GM18498 (cell line): ENCODE measurements around the gene PCSK1.

Experiments used
- ATAC-seq: cut with Tn5 transposase; IDR thresholded peaks from one replicate; pipeline ENCODE4 v1.9.1; 2021; ENCODE audit warnings: mild to moderate bottlenecking, moderate library complexity; ENCODE audit not compliant: unreplicated experiment

The PCSK1 gene

GRCh38 chr5:96433066-96433447, at the start of gene PCSK1:
PCSK1 (minus strand) TSS chr5:96433248; CDS start chr5:96433042, 206 bp downstream.
- ATAC-seq = no peak

- ATAC-seq = no peak
These were observed 48.8 kb upstream of the PCSK1 start for GRCh38 chr5:96481867-96482266.

DNA sequence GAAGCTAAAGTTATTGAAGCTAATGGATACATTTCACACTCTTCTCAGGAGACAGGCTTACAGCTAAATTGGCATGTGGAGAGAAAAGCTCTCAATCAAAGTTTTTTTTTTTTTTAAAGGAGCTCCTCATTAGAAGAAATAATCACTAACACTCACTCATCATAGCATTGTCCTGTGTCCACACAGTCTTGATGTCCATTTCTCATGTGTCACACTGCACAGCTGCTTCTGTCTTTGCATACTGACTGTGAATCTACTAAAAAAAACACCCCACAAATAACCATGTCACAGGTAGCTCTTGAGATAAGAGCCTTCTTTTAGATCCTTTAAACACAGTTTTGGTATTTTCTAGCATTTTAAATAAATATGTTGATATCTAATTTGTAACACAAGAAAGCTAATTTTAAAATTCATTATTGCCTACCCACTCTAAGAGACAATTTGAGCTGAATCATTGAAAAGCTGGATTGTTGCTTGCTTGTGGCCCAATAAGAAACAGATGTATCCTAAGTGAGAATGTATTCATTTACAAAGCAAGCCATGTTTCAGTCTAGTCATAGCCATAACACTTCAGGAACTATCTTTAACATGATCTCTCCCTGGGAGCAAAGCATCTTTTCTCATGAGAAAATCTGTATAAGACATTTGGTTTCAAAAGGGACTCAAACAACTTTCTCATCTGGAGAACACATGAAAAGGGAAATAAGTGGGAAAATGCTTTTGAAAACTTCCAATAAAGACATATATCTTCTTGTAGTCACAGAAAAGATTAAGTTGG, 48.1 kb upstream of the PCSK1 start:
- ATAC-seq = no peak

DNA sequence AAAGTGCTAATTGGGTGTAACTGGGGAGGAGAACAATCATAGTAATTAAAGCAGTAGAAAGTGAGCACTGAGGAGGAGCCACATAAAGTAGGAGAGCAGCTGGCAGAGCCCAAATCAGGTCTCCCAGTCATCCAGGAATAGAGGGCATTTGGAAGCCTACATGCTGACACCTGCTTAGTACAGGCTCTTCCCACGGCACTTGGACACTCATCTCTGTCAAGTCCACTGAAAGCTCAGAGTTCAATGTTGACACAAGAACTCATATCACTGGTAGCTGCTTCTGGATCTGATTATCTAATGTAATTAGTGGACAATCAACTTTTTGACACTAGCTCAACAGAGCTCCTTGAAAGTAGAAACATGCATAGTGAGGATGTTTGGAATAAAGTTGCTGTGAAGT, 45.9 kb upstream of the PCSK1 start:
- no peak for ATAC-seq

- ATAC-seq = no peak
These were observed 43.6 kb upstream of the PCSK1 start for GRCh38 chr5:96476654-96477053.

DNA sequence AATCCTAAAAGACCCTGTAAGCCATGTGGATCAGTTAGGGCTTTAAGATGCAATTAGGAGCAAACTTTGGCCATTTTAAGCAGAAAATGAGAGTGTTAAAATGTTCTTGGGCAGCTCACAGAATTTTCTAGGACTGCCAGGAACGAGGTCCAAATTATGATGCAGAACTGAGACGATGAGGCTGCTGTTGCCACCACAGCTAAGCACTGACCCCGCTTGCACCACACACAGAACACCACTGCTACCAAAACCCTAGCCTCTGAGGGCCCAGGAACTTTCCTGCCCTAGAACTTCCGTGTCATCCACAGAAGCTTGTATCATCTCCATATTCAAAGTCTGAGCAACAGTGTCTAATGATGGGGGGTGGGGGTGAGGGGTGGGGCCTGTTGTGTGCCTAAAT, 41.0 kb upstream of the PCSK1 start:
- no peak for ATAC-seq

- ATAC-seq = no peak
These were observed 40.1 kb upstream of the PCSK1 start for GRCh38 chr5:96473155-96473554.

- no peak for ATAC-seq
These were observed 37.7 kb upstream of the PCSK1 start for GRCh38 chr5:96470785-96471184.

- ATAC-seq = no peak
These were observed 35.9 kb upstream of the PCSK1 start for GRCh38 chr5:96468956-96469355.

GRCh38 chr5:96463091-96463490, 30.0 kb upstream of the PCSK1 start:
- ATAC-seq = no peak

DNA sequence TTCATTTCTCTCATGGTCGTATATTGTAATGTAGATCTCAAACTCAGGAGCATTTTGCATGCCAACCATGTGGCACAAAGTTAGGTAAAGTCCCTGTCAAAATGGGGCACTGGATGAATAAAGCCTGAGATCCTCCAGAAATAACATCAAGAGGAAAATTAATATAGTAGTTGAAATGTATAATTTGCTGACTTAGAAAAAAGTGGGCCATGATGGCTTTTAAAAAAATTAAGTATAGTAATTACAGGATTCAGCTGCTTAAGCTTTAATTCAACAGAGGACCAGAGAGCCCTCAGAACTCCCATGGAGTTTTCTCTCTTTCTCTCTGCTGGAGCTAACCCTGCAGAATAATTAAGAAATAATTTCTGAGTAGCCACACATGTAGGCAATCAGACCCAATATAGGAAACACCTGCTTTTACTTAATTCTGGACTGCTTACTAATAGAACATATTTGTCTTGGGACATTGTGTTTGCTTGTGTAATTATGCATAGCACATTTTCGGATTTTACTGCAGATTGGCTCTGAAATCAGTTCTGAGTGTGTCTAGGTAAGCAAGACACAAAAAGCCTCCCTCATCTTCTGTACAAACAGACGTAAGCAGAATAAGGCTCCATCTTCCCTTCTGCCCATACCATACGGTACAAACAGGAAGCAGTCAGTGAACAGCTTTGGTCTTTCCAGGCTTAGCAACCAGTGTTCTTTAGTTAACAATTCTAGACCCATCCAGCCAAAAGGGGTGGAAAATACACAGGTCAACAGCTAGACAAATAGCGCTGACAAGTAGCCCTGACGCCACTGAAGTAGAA, 26.5 kb upstream of the PCSK1 start:
- no peak for ATAC-seq

GRCh38 chr5:96458176-96458575, 25.1 kb upstream of the PCSK1 start:
- no peak for ATAC-seq

DNA sequence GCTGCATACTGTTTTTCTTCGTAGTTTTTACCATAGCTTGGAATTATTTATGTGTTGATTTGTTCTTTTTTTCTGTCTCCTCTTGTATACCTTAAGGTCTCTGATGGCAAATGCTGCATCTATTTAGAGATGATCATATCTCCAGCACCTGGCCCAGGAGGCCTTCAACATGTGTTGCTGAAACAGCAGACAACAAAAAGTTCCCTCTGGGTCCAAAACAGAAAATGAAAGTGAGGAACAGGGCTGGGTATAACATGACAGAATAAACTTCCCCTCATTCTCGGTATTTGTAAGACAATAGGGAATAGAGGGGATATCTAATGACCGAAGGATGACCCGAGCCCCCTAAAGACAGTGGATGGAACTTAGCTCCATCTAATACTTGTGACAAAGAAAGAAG, 22.7 kb upstream of the PCSK1 start:
- no peak for ATAC-seq

- no peak for ATAC-seq
These were observed 20.3 kb upstream of the PCSK1 start for GRCh38 chr5:96453394-96453793.

DNA sequence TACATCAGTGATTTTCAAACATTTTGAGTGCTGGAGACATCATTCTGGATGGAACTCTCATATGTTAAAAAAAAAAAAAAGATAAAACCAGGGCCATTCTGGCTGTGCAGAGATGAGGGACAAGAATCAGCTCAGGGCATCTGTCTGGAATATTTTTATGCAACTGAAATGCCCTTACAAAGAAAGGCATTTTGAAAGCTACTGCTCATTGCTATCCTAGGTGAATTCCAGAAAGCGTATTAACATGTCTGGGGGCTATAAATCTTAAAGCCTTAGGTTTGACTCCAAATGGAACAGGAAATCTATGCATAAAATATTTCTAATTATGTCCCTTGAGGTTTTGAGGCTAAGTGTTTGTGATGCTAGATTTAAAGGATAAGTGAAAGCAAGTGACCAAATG, 14.9 kb upstream of the PCSK1 start:
- no peak for ATAC-seq

DNA sequence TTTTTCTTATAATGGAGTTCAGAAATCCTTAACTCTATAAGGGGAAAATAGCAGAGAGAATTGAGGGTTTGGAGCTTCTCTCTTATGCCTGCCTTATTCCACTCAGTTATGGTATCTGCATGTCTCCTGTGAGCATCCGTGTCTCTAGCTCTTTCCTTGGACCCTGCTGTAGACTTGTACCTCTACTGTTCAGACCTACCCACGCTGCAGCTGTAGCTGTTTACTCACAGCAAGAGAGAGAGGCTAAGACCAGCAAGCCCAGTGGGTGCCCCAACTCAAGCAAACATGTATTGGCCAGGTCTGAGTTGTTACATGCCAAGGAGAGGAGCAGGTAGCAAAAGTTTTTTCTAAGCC, 7.1 kb upstream of the PCSK1 start:
- ATAC-seq = peak; percentile 27

DNA sequence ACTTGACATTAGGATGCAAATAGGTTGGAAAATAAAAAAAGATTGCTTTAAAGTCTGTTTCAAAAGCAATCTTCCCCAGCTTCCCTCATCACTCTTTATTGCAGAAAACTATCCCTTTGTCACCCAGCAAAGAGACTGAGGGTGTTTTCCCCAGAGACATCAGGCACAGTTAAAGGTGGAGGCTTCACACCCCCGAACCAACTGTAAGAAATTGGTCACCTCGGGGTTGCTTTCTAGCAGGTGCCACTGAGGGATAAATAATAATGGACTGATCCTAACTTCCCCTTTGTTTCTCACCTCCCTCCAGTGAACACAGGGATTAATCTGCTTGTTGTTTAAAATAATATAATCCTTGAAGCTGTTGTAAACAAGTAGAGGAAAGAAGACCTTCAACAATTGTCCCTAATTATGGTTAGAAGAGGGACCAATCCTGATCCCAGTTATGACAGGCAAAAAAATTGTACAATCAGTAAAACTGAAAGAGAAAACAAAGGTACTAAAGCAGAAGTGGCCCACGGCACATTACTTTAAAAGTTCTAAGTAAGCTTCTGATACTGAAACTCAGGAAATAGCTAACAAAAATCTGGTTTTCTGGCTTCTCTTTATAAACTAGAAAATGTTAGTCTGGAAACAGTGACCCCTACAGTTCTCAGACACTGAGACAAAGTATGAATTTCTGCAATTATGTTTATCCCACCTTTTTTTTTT, 6.6 kb upstream of the PCSK1 start:
- peak; percentile 95 for ATAC-seq

- ATAC-seq = peak; percentile 80
These were observed 1.2 kb upstream of the PCSK1 start for GRCh38 chr5:96434201-96434645.

DNA sequence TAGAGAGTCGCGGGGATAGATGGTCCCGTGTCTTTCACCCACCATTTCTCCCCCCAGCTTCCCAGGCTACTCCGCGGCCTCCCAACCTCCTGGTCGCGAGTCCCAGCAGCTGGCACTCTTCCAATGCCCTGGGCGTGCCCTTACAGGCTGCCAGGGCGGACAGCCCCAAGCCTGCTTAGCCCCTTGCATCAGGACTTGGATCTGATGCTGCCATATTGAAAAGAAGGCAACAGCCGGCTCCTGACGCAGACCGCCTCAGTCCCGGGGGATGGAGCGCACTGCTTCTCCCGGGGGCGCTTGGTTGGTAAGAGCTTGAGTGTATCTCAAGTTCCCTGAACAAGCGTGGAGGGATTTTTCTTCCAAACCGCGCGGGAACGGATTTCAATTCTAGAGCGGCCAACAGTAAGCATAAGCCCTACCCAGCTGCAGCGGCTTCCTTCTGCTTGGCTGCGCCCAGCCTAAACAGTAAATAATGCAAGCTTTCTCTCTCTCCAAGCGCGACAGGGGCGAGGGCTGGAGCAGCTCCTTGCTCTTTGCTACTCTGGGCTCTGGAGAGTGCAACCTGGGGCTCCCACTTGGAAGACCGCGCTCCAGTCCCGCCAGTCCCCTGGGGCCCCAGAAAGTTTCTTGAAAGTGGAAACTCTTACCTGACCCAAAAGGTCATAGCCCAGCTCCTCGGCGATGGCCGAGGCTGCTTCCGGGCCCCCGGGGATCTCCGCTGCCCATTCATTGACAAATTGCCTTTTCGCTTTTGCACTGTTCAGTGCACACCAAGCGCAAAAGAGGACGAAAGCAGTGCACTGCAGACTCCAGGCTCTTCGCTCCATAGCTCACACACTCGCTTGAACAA, 607 bp downstream of the PCSK1 start:
- ATAC-seq = no peak

- no peak for ATAC-seq
These were observed 1.5 kb downstream of the PCSK1 start for GRCh38 chr5:96431376-96432187.
